Smooth muscle cell (in vitro differentiated cells): ENCODE results near the gene TNNI2. TPM values are rescaled to one million over a fixed set of nuclear protein-coding genes. Genes with fewer than 3 reads are reported as not detected.

Experiments used
- DNase-seq: peaks from one replicate; lab custom pipeline; 2025; ENCODE audit not compliant: unreplicated experiment; lab: John Stamatoyannopoulos, UW
- H2AFZ ChIP-seq: fragments of 200-600 bp; sonication (generic); 2 replicates; pipeline ENCODE4 v1.6.0; 2016; ENCODE audit warnings: antibody characterized with exemption, low read depth, mild to moderate bottlenecking
- H3F3A ChIP-seq: fragments of 200-600 bp; sonication (generic); 2 replicates; pipeline ENCODE4 v1.6.0; 2017; ENCODE audit warnings: antibody characterized with exemption, low read depth
- H3K27ac ChIP-seq: fragments of 200-600 bp; sonication (generic); 2 replicates; pipeline ENCODE4 v1.5.1; 2016; ENCODE audit warnings: low read depth, mild to moderate bottlenecking
- H3K27me3 ChIP-seq: fragments of 200-600 bp; sonication (generic); 2 replicates; pipeline ENCODE4 v1.6.1; 2016; ENCODE audit warnings: low read depth, mild to moderate bottlenecking
- H3K36me3 ChIP-seq: fragments of 200-600 bp; sonication (generic); 2 replicates; pipeline ENCODE4 v1.5.1; 2016; ENCODE audit warnings: low read depth
- H3K4me1 ChIP-seq: fragments of 200-600 bp; sonication (generic); 2 replicates; pipeline ENCODE4 v1.5.1; 2016; ENCODE audit warnings: low read depth
- H3K4me2 ChIP-seq: fragments of 200-600 bp; sonication (generic); 2 replicates; pipeline ENCODE4 v1.6.0; 2016; ENCODE audit warnings: mild to moderate bottlenecking
- H3K4me3 ChIP-seq: fragments of 200-600 bp; sonication (generic); 2 replicates; pipeline ENCODE4 v1.5.1; 2016; ENCODE audit warnings: mild to moderate bottlenecking
- H3K79me2 ChIP-seq: fragments of 200-600 bp; sonication (generic); 2 replicates; pipeline ENCODE4 v1.6.0; 2016; ENCODE audit warnings: low read depth, mild to moderate bottlenecking
- H3K9ac ChIP-seq: fragments of 200-600 bp; sonication (generic); 2 replicates; pipeline ENCODE4 v1.6.0; 2016; ENCODE audit warnings: low read depth
- H3K9me3 ChIP-seq: fragments of 200-600 bp; sonication (generic); replicated peaks from 2 replicates; pipeline ENCODE4 v1.5.1; 2016; ENCODE audit warnings: low read depth
- H4K20me1 ChIP-seq: fragments of 200-600 bp; sonication (generic); 2 replicates; pipeline ENCODE4 v1.6.0; 2016; ENCODE audit warnings: low read depth
- WGBS: methylation state at CpG from one replicate; pipeline ENCODE4 v1.1.7; 2016; ENCODE audit warnings: low lambda C conversion rate; 5-methylcytosine and 5-hydroxymethylcytosine counted together
- polyA plus RNA-seq: library from polyadenylated mRNA; unstranded; fragments of >200 nt; fragmentation: Nextera tagmentation; extraction: Ambion mirVana; gene quantifications from 2 replicates; pipeline ENCODE4 v1.2.1, GENCODE V29; 2016
- total RNA-seq: library from RNA; depleted of rRNA; stranded (reverse); fragments of >200 nt; gene quantifications from 2 replicates; pipeline ENCODE4 v1.2.3, GENCODE V29; 2014
- TF ChIP-seq, protein P1 (sequence below): fragments of 200-600 bp; sonication (generic); IDR thresholded peaks from 2 replicates; pipeline ENCODE4 v1.5.1; 2017; ENCODE audit warnings: borderline replicate concordance, mild to moderate bottlenecking, antibody characterized with exemption; ENCODE audit not compliant: insufficient read depth, poor library complexity, severe bottlenecking

The TNNI2 gene
- total and polyA plus RNA-seq, 2 experiments from 2014 or later, result 0.94 to 1.2 TPM

DNA sequence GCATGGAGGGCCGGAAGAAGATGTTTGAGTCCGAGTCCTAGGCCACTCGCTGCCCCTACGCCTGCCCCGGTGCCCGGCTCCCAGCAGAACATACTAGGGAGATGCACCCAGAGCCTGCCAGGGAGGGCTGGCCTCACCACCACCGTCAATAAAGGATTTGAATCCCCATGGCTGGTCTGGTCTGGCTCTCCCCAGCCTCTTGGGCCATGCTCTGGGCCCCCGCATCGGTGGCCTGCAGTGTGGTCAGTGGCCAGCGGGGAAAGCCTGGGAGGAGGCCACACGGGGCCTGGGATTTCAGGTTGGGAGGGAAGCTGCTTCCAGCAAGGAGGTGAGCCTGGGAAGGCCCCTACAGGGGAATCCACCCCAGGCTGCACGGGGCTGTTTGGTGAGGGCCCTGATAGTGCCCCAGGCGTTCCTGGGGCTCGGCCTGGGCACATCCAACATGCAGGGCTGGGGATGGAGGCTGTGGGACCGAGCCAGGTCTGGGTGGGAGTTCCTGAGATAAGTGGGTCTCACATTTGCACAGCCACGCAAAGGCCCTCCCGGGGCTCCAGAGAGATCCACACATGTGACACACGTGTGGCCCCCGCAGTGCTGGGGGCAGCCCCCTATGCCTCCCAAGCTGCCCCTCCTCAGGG, 2.8 kb downstream of the TNNI2 start:
- Histone ChIP-seq H3K4me2 (no peak overlapping the region), H4K20me1 (no peaks in the 10 kb centered on the region), H2AFZ (no peak overlapping the region), H3K9ac (no peak overlapping the region), H3K27ac (no peak overlapping the region), H3K9me3 (no peaks in the 10 kb centered on the region), H3K79me2 (no peaks in the 10 kb centered on the region), H3K4me3 (no peak overlapping the region), H3K36me3 (no peaks in the 10 kb centered on the region), H3K27me3 (no peaks in the 10 kb centered on the region), H3K4me1 (peaks cover 4% of the 10 kb centered on the region), H3F3A (no peaks in the 10 kb centered on the region)
- WGBS, result 94% methylated on average over 18 of the region's 19 CpGs
- TF ChIP-seq, protein P1, sequence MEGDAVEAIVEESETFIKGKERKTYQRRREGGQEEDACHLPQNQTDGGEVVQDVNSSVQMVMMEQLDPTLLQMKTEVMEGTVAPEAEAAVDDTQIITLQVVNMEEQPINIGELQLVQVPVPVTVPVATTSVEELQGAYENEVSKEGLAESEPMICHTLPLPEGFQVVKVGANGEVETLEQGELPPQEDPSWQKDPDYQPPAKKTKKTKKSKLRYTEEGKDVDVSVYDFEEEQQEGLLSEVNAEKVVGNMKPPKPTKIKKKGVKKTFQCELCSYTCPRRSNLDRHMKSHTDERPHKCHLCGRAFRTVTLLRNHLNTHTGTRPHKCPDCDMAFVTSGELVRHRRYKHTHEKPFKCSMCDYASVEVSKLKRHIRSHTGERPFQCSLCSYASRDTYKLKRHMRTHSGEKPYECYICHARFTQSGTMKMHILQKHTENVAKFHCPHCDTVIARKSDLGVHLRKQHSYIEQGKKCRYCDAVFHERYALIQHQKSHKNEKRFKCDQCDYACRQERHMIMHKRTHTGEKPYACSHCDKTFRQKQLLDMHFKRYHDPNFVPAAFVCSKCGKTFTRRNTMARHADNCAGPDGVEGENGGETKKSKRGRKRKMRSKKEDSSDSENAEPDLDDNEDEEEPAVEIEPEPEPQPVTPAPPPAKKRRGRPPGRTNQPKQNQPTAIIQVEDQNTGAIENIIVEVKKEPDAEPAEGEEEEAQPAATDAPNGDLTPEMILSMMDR, result no peak
- no peak for DNase-seq

DNA sequence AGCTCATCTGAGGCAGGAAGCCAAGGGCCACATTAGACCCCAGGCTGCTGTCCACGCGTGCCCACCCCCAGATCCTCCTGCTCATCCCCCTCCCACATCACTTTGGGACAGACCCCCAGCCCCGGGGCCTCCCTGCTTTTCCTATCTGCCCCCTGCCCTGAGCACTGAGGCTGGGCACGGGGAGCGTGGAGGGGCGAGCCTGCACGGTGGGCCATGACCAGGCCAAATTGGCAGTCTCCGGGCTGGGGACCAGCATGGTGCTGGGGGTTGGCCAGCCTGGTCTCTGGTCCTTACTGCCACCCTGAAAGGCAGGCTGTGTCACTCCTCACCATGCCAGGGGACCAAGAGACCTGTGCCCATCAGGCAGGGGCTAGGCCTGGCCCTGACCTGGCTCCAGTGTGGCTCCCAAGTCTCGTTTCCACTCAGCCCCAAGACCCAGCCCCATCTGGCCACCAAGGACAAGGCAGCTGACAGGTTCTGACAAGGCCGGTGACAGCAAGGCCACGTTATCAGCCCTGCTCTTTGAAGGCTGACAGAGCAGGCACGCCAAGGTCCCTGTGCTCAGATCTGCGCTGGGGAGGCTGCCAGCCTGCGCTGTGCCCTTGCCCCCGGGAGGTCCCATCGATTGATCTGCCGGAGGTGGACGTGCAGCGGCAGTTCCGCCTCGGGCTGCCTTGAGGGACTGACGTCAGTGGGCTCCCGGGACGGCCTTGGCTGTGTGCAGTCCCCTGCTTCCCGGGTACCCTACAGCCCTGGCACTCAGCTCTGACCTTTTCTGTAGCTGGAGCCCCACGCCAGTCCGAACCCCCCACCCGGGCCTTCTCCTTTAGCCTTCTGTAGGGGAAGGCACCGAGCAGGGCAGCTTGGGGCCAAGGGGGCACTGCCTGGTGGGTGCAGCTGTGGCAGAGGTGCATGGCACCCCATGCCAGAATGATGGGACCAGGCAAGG, 3.6 kb downstream of the TNNI2 start:
- no peaks in the 10 kb centered on the region for H3K79me2 ChIP-seq
- TF ChIP-seq, protein P1, result no peak
- no peak for DNase-seq
- H3K36me3 ChIP-seq, result no peaks in the 10 kb centered on the region
- no peak overlapping the region for H3K27ac ChIP-seq
- H3K27me3 ChIP-seq, result no peaks in the 10 kb centered on the region
- H2AFZ ChIP-seq, result no peak overlapping the region
- H3K4me3 ChIP-seq, result no peak overlapping the region
- no peaks in the 10 kb centered on the region for H4K20me1 ChIP-seq
- no peak overlapping the region for H3K4me2 ChIP-seq
- H3K9ac ChIP-seq, result no peak overlapping the region
- 95% methylated on average over 26 of the region's 29 CpGs for WGBS
- H3F3A ChIP-seq, result no peaks in the 10 kb centered on the region
- H3K4me1 ChIP-seq, result peaks cover 4% of the 10 kb centered on the region
- H3K9me3 ChIP-seq, result no peaks in the 10 kb centered on the region

DNA sequence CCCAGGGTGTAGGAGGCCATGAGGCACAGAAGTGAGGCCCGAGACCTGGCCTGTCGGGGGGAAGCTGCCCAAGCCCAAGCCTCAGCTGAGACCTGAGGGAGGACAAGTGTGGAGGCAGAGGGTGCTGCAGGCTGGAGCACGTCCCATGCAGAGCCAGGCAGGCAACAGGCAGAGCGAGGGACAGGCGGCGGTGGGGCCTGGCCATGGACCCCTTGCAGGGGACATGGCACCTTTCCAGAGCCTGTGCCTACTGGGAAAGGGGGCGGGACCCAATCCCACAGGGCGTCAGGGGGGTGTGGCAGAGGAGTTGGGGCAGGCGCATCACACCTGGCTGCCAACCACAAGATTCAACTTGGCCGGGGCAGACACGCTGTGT, 4.3 kb downstream of the TNNI2 start:
- TF ChIP-seq, protein P1, result no peak
- H3K9ac ChIP-seq, result no peak overlapping the region
- H3K4me1 ChIP-seq, result peaks cover under 1% of the 10 kb centered on the region
- H3K4me2 ChIP-seq, result no peak overlapping the region
- WGBS, result 80% methylated on average over 11 of the region's 11 CpGs
- H4K20me1 ChIP-seq, result no peaks in the 10 kb centered on the region
- H3K4me3 ChIP-seq, result no peak overlapping the region
- H3K27me3 ChIP-seq, result no peaks in the 10 kb centered on the region
- H3F3A ChIP-seq, result no peaks in the 10 kb centered on the region
- H3K9me3 ChIP-seq, result no peaks in the 10 kb centered on the region
- DNase-seq, result no peak
- H3K79me2 ChIP-seq, result no peaks in the 10 kb centered on the region
- H3K36me3 ChIP-seq, result no peaks in the 10 kb centered on the region
- no peak overlapping the region for H2AFZ ChIP-seq
- no peak overlapping the region for H3K27ac ChIP-seq
